Embryonic facial prominence (tissue), 1 donor: ENCODE data around the gene SYNGR3.
A peak's percentile ranks its signal among the peaks of the same experiment; 100 is the strongest.
"Not testable (repeated sequence)": the region's sequence is repeated elsewhere in the genome, so short reads cannot be mapped to it uniquely, and the experiment has no call there.

Source experiments
- DNase-seq: peaks from one replicate; pipeline ENCODE4 v3.0.0-alpha.2; 2016; ENCODE audit errors: extremely low spot score

SYNGR3 gene

GRCh38 chr16:2008009-2008526, 18.3 kb downstream of the SYNGR3 start:
- DNase-seq = no peak

GRCh38 chr16:2008631-2009163, 18.9 kb downstream of the SYNGR3 start:
- no peak for DNase-seq

GRCh38 chr16:2009164-2009711, 19.5 kb downstream of the SYNGR3 start:
- no peak for DNase-seq

GRCh38 chr16:2009791-2010510, 20.2 kb downstream of the SYNGR3 start, which contains the start of gene ZNF598:
Gene ZNF598, minus strand, starts transcription at chr16:2009821.
- DNase-seq = peak; percentile 80

GRCh38 chr16:2011726-2012125, 22.0 kb downstream of the SYNGR3 start:
- not testable (repeated sequence) for DNase-seq

- no peak for DNase-seq
These were observed 23.8 kb downstream of the SYNGR3 start for GRCh38 chr16:2013527-2013926.

GRCh38 chr16:2015117-2015946, 25.6 kb downstream of the SYNGR3 start:
- DNase-seq = no peak

GRCh38 chr16:2015947-2016208, 26.1 kb downstream of the SYNGR3 start:
- no peak for DNase-seq

GRCh38 chr16:2016407-2016922, 26.7 kb downstream of the SYNGR3 start:
- DNase-seq = no peak

GRCh38 chr16:2019518-2019920, 29.7 kb downstream of the SYNGR3 start, which contains the start of gene NPW:
Gene NPW, plus strand, starts transcription at chr16:2019785.
- no peak for DNase-seq

GRCh38 chr16:2019921-2020831, 30.4 kb downstream of the SYNGR3 start:
- no peak for DNase-seq

- DNase-seq = no peak
These were observed 32.9 kb downstream of the SYNGR3 start for GRCh38 chr16:2022723-2023091.

- no peak for DNase-seq
These were observed 33.6 kb downstream of the SYNGR3 start for GRCh38 chr16:2023092-2024031.

- no peak for DNase-seq
These were observed 34.3 kb downstream of the SYNGR3 start for GRCh38 chr16:2024032-2024420.

GRCh38 chr16:2025251-2025650, 35.5 kb downstream of the SYNGR3 start:
- DNase-seq = no peak

GRCh38 chr16:2025878-2026460, 36.2 kb downstream of the SYNGR3 start:
- DNase-seq = no peak

GRCh38 chr16:2026461-2027023, 36.8 kb downstream of the SYNGR3 start, which contains the start of gene NHERF2:
Gene NHERF2, plus strand, starts transcription at chr16:2026902. Its CDS starts 104 bp downstream, at chr16:2027006.
- no peak for DNase-seq

GRCh38 chr16:2027024-2028010, 37.5 kb downstream of the SYNGR3 start:
- DNase-seq = no peak
